Ascending aorta (tissue), 2 donors: ENCODE measurements around the gene ACMSD. TPM values are rescaled to one million over a fixed set of nuclear protein-coding genes. Genes with fewer than 3 reads are reported as not detected.

ENCODE experiments used
- DNase-seq, 2 donors: peaks; one replicate each; pipeline ENCODE4 v3.0.0-alpha.2; 2019; ENCODE audit warnings: low spot score in 2 of 2
- H3K27ac ChIP-seq, 2 donors: fragments of 200-600 bp; sonication (generic); one replicate each; pipeline ENCODE4 v1.5.1; 2016 to 2017; ENCODE audit warnings: mild to moderate bottlenecking in 1 of 2
- H3K27me3 ChIP-seq: fragments of 200-600 bp; sonication (generic); one replicate; pipeline ENCODE4 v1.5.1; 2017
- H3K36me3 ChIP-seq, 2 donors: fragments of 200-600 bp; sonication (generic); one replicate each; pipeline ENCODE4 v1.5.1; 2016
- H3K4me1 ChIP-seq, 2 donors: fragments of 200-600 bp; sonication (generic); one replicate each; pipeline ENCODE4 v1.5.1; 2016 to 2017; ENCODE audit warnings: mild to moderate bottlenecking in 1 of 2
- H3K4me3 ChIP-seq, 2 donors: fragments of 200-600 bp; sonication (generic); one replicate each; pipeline ENCODE4 v1.5.1; 2016 to 2017; ENCODE audit warnings: mild to moderate bottlenecking in 1 of 2
- H3K9me3 ChIP-seq, 2 donors: fragments of 200-600 bp; sonication (generic); one replicate each; pipeline ENCODE4 v1.5.1; 2016
- intact Hi-C: fragments of 100-400 bp; cut with DNase I; formaldehyde crosslinking; loops from one replicate; pipeline ENCODE4 v1.15.1; 2023
- total RNA-seq: library from RNA; depleted of rRNA; stranded (reverse); fragments of >200 nt; gene quantifications from one replicate; pipeline ENCODE4 v1.1.0, GENCODE V29; 2016
- TF ChIP-seq, protein P1 (sequence below), 3 experiments: fragments of 200-600 bp in 2 of 3; fragments of 450-650 bp in 1 of 3; sonication (generic) in 2 of 3; IDR thresholded peaks; one replicate each; pipeline ENCODE4 v1.5.1; 2016 to 2019; ENCODE audit warnings: antibody characterized with exemption in 3 of 3, mild to moderate bottlenecking in 1 of 3, moderate library complexity in 1 of 3

The ACMSD gene
- total RNA-seq: not detected

DNA sequence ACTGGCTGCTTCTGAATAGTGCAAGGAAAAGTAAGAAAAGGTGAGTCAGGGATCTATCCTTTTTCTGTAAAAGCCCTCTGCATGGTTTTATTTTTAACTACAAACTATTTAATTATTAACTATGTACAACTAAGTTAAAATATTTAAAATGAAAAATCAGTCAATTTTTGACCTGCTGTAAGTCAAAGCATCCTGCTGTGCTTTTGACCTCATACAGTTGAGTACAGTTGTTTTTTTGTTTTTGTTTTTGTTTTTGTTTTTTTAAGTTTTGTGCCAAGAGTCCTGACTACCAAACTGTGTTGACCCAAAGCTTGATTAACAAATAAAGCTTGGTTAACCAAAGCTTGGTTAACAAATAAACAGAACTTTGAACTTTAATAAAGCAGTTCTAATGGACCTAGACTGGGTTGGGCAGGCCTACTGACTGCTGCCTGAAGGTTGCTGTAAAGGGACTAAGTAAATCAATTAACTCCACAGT, at the start of gene ACMSD:
TSS of gene ACMSD (plus strand) at position 474 of the 478 bp plus-strand sequence. CDS start 67 bp downstream, outside the sequence.
- TF ChIP-seq, protein P1, sequence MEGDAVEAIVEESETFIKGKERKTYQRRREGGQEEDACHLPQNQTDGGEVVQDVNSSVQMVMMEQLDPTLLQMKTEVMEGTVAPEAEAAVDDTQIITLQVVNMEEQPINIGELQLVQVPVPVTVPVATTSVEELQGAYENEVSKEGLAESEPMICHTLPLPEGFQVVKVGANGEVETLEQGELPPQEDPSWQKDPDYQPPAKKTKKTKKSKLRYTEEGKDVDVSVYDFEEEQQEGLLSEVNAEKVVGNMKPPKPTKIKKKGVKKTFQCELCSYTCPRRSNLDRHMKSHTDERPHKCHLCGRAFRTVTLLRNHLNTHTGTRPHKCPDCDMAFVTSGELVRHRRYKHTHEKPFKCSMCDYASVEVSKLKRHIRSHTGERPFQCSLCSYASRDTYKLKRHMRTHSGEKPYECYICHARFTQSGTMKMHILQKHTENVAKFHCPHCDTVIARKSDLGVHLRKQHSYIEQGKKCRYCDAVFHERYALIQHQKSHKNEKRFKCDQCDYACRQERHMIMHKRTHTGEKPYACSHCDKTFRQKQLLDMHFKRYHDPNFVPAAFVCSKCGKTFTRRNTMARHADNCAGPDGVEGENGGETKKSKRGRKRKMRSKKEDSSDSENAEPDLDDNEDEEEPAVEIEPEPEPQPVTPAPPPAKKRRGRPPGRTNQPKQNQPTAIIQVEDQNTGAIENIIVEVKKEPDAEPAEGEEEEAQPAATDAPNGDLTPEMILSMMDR (IDR thresholded peaks at IDR 0.05): no peak
- no peak for DNase-seq

DNA sequence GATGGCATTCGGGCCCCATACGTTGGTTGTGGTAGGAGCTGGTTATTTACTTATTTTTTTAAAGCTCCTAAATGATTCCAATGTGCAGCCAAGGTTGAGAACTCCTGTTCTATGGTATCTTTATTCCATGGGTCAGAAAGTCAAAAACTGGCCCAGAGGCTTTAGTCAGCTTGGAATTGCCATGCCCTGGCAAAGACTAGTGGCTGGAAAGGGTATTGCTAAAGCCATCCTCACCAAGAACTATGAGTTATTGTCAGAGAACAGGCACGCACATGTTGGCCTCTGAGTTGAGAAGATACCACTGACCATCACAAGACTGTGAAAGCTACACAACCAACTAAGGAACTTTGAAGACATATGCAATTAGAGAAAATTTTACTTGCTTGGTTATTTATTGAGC, 47.9 kb upstream of the ACMSD start:
- Histone ChIP-seq H3K9me3 (no peaks in the 10 kb centered on the region), H3K36me3 (no peaks in the 10 kb centered on the region), H3K27me3 (no peaks in the 10 kb centered on the region), H3K27ac (no peak overlapping the region), H3K4me3 (no peak overlapping the region), H3K4me1 (no peaks in the 10 kb centered on the region)
- no peak for DNase-seq
- intact Hi-C loops: no loop called here
- TF ChIP-seq, protein P1 (IDR thresholded peaks at IDR 0.05): no peak

More for the DNA sequence above, at the start of gene ACMSD:
- H3K27me3 ChIP-seq: no peaks in the 10 kb centered on the region
- peaks cover 0 to 8% of the 10 kb centered on the region in 2 donors for H3K9me3 ChIP-seq
- H3K36me3 ChIP-seq: no peaks in the 10 kb centered on the region
- intact Hi-C loops: no loop called here
- no peak within 1 kb of the TSS for H3K27ac ChIP-seq
- no peak within 1 kb of the TSS for H3K4me3 ChIP-seq
- no peaks in the 10 kb centered on the region for H3K4me1 ChIP-seq

DNA sequence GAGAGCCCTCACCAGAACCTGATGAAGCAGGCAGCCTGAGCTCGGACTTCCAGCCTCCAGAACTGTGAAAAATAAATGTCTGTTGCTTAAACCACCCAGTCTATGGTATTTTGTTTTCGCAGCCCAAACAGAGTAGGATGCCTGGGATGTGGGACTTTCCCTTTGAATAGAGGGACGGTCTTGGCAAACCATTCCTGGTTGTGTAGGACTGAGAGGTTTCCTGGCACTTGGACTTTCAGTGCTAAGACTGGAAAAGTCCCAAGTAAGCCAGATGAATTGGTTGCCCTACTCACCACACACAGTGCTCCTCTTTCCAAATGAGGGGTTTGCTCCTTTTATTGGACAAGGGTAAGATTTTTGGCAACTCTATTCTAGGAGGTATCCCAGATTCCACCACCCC, 46.8 kb upstream of the ACMSD start:
- H3K4me3 ChIP-seq: no peak overlapping the region
- intact Hi-C loops: no loop called here
- no peaks in the 10 kb centered on the region for H3K27me3 ChIP-seq
- no peaks in the 10 kb centered on the region for H3K4me1 ChIP-seq
- H3K9me3 ChIP-seq: no peaks in the 10 kb centered on the region
- H3K36me3 ChIP-seq: no peaks in the 10 kb centered on the region
- TF ChIP-seq, protein P1 (IDR thresholded peaks at IDR 0.05): no peak
- no peak overlapping the region for H3K27ac ChIP-seq
- no peak for DNase-seq

DNA sequence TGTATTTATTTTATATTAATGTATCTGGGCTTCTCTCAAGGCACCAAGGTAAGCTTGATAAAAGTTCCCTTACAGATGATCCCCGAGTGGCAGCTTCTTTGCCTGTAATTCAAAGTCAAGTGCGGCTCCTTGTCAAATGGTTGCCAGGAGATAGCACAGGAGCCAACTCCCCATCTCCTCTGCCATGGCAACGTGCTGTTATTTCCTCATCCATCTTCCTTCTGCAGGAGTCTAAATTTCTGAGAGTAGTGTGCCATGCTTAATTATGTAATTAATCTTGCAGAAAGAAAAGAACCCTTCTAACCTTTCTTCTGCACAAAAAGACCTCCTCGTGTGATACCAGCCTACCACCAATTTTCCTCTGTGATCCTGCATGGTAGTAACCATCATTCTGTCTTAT, 46.2 kb upstream of the ACMSD start:
- Histone ChIP-seq H3K4me3 (no peak overlapping the region), H3K27me3 (no peaks in the 10 kb centered on the region), H3K9me3 (no peaks in the 10 kb centered on the region), H3K4me1 (no peaks in the 10 kb centered on the region), H3K27ac (no peak overlapping the region), H3K36me3 (no peaks in the 10 kb centered on the region)
- intact Hi-C loops: no loop called here
- DNase-seq: no peak
- TF ChIP-seq, protein P1 (IDR thresholded peaks at IDR 0.05): no peak

DNA sequence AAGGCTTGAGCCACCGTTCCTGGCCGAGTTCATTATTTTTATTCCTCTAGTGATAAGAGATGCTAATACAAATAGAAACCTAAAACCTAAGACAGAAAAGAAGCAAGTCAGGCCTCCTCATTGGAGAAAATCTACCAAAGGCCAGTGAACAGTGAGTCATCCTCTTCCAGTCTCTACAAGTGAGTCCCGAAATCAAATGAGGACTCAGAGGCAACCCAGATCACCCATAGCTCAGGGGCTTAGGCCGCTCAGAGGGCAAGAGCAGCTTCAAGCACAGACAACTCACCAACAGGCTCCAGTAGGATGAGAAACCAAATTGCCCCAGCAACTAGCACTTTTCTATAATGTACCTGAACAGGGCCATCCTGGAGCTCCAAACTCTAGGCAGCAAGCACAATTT, 42.7 kb upstream of the ACMSD start:
- intact Hi-C loops: no loop called here

More for the DNA sequence above, 42.7 kb upstream of the ACMSD start:
- Histone ChIP-seq H3K4me3 (no peak overlapping the region), H3K9me3 (no peaks in the 10 kb centered on the region), H3K4me1 (no peaks in the 10 kb centered on the region), H3K27me3 (no peaks in the 10 kb centered on the region), H3K27ac (no peak overlapping the region), H3K36me3 (no peaks in the 10 kb centered on the region)
- TF ChIP-seq, protein P1 (IDR thresholded peaks at IDR 0.05): no peak
- no peak for DNase-seq
